GM19328 (cell line): ENCODE measurements around the gene TMCC3.

Experiments used
- ATAC-seq: cut with Tn5 transposase; IDR thresholded peaks from one replicate; pipeline ENCODE4 v1.9.1; 2021; ENCODE audit warnings: mild to moderate bottlenecking, moderate library complexity; ENCODE audit not compliant: unreplicated experiment

The TMCC3 gene

DNA sequence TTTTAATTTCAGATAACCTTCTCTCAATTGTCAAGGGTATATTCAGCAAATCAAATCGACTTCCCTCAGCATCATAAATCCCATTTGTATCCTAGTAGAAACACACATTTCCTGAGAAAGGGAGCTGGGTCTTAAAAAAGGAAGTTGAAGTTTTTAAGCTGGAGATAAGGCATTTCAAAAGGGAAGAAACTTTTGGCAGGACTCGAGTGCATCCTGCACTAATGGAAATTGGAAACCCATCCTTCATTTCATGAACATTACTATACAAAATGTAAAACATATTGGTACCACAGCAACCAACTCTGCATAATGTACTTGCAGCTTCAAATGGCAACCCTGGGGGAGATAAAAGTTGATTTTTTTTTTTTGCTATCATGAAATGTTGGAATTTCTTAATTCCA lies 23.7 kb upstream of the TMCC3 start:
- ATAC-seq: no peak

DNA sequence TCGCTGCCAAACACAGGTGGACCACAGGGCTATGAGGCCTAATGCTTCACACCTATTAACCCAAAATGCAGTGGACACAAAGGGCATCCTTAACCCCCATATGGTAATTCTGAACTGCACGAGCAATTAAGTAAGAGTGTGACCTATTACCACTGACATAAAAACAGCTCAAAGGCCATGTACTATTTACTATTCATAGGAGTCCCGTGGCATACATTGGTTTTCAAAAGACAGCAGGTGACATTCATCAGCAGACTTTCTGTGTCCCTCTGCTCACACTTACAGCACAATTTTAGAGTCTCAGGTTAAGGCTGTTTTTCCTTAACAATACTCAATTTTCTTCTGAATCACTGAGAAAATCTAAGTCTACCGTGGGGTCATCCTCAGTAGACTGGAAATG lies 23.1 kb upstream of the TMCC3 start:
- no peak for ATAC-seq

DNA sequence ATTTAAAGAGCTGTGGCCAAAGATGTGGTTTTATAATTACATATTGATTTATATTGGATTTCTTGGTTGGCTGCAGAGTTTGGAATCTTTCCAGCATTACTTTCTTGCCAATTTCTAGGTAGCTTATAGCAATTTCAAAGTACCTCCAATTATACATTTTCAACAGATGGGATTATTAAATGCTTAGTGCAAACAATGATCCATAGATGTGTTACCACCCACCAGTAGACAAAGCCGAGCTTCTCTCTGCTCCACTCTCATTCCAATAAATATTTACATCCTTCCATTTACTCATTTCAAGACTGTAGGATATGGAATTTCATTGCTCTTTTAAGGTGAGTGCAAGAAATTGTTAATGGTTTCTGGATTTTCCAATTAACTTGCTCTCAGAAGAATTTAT lies 21.6 kb upstream of the TMCC3 start:
- no peak for ATAC-seq

DNA sequence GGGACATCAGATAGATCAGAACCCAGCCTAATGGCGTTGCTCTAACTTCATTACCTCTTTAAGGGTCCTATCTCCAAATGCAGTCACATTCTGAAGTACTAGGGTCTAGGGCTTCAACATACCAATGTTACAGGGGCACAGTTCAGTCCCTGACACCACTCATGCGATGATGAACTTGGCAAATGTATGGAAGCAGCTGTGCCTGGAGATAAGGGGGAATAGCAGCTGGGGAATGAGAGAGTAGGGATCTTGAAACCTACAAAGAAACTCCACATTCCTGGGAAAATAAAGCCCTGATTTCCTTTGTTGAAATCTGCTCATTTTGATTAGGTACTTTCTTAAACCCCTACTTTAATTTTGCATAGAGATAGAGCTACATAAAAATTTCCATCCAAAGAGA lies 20.5 kb upstream of the TMCC3 start:
- ATAC-seq: no peak

DNA sequence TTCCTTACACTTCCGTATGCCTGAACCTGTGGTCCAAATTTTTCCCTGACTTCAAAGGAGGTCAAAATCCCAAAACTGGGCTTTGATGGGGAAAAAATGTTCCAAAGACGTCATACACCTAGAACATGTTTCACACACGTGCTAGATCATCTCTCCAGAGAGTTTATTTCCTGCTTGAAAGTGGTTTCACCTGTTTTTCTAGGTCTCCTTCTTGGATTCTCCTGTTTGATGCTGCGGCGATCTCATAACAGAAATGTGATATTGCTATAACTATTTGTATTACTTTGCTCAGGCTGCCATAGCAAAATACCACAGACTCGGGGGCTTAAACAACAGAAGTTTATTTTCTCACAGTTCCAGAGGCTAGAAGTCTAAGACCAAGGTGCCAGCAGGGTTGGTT lies 19.7 kb upstream of the TMCC3 start:
- no peak for ATAC-seq

DNA sequence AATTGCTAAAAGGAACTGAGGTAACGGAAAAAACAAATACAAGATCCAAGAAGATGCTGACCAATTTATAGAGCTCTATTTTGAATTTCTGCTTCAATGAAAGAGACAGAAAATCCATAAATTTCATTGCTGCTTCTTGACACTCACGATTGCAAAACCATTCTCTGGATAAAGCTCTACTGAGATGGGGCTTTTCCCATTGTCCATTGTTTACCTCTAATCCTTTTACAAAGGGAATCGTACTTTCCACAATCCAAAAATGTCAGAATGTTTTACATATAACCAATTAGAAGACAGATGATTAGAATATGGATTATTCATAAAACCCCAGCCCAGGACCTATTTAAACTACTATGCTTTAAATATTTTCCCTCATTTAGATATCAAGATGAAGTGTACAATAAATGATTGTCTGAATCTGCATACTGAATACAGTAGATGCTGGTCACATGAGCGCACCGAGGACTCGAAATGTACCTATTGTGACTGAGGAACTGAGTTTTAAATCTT lies 16.7 kb upstream of the TMCC3 start:
- no peak for ATAC-seq

DNA sequence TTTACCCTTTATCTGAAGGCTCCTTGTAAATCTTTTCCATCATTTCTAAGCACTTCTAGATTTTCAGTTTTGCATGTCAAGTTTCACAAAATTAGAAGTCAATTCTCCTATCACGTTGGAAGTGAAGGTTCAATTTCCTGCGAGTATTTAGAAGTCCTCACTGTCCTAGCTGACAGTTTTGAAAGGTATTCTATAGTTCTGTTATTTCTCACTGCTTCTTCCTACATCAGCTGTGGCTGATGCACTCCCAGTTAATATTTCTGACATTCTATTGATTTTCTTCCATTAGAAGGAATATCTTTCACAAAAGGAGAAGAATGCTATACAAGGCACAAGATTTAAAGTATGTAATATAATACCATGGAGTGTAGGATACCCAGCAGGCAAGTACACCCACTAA lies 15.8 kb upstream of the TMCC3 start:
- ATAC-seq: no peak

DNA sequence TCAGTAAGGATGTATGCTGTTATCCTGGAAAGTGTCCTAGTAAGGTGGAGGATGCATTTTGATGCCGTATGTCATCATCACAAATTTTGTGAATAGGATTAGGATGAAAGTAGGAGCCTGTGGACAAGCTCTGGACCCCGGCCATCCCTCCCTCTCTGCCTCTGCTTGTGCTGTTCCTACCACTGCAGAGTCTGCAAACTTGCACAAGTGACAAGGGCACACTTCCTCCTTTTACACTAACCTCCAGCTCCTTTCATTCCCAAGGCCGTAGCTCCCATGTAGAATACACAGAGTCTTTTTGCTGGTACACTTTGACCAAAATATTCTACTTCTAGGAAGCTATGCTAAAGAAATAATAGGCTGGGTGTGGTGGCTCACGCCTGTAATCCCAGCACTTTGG lies 13.3 kb upstream of the TMCC3 start:
- no peak for ATAC-seq

DNA sequence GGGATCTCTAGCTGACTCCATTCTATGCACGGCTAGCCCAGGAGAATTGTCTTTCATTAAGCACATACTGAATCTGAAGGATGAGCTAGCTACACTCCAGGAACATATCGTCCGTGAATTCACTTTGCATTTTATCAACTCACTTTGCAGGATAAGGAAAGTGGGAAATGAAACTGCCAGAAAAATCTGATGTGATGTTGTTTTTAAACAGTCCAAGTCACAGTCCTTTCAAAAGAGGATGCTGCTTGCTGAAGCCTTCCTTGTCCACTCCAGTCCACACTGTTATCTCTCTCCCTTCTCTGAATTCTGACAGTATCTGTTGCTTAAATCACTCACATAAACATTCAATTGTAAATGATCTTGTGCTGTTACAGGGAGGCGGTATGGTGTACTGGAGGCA lies 12.7 kb upstream of the TMCC3 start:
- no peak for ATAC-seq

DNA sequence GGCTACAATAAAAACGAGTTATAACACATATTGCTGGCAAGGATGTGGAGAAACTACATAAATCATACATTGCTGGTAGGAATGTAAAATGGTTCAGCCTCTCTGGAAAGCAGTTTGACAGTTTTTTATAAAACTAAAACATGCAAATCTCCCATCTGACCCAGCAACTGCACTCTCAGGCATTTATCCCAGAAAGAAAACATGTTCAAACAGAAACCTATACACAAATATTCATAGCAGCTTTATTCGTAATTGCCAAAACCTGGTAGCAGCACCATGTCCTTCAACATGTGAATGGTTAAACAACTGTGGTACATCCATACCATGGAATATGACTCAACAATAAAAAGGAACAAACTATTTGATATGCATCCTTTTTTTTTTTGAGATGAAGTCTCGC lies 10.1 kb upstream of the TMCC3 start:
- ATAC-seq: no peak

DNA sequence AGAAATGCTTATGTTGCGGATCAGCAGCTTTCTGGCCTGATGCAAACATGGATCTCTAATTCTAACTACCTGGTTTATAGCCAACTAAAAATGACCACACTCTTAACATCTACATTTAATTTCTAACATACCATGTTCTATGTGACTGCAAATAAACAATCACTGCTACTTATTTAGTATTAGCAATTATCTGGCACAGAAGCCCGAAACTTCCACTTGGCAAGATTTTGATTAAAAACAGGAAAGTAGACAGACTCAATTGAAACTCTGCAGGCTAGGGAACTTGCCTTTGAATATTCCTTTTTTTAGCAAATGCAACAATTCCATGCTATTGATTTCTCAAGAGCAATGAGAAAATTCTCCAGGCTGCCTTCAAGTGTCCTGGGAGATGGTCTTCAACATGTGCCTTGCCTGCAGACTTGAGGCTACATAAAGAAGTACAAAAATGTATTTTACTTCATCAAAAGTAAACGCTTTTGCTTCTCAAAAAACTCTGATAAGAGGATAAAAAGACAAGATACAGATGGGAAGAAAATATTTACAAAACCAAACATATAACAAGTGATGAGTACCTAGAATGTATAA lies 9.1 kb upstream of the TMCC3 start:
- ATAC-seq: no peak

DNA sequence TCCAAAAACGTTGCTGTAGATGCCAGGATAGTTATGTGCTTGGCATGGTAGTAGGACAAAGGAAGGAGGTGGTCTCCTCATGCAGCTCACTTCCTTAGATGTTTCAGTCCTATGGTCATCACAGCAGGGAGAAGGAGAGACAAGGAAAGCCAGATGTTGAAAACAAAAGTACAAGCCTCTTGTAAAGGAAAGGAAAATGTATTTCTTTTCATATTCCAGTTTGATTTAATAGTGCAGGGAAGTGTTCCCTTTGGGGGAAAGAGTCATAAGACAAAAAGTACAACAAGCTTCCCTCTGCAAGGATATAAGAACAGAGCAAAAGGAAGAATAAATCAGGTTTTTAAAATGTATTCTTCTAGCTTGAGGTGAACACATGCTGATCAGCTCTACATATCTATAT lies 8.6 kb upstream of the TMCC3 start:
- no peak for ATAC-seq

DNA sequence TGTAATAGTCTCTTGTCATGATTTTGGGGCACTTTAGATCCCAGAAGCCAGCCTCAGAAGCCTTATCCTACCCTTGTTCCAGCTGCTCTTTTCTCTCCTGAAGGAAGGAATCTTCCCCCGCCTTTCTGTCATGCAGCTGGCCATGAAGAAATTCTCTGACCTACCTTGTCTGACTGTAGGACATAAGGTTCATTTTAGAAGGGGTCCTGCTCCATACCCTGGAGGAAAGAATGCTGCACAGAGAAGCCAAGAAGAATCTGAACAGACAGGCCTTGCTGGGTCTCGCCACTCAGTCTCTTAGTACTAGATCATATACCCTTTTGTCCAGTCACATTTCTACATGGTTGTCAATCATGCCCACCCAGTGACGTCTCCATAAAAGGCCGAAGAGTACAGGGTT lies 6.2 kb upstream of the TMCC3 start:
- no peak for ATAC-seq

DNA sequence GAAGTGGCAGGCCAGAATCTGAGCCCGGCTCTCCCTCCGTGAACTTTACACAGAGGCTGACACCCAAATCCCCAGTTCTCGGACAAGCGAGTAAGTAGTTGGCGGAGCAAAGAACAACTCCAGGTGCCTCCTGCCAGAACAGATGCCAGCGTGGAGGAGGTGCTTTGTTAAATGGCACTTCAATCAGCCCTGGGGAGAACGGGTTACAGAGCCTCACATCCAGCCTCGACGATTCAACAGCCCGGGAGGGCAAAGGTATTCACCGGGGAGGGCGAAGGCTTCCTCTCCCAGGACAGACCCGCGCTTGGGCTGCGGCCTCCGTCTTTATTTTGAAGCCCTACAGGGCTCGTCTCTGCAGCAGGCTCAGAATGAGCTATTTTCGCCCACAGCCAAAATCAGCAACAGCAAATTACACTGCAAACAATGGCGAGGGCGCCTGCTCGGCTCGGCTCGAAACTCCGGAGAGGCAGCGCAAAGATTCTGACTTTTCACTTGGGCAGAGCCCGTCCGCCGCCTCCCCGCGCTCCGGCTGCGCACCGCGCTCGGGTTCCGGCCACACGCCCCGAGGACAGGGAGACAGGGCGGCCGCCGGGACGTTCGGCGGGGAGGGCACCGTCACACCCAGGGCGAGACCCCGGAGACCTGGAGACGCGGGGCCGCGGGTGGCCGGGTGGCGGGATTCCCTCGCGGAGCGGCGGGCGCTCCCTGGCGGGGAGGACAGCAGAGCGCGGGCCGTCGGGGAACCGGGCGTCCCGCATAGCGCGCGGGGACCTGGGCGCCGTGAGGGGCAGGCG lies 811 bp downstream of the TMCC3 start:
- ATAC-seq: peak; percentile 35

DNA sequence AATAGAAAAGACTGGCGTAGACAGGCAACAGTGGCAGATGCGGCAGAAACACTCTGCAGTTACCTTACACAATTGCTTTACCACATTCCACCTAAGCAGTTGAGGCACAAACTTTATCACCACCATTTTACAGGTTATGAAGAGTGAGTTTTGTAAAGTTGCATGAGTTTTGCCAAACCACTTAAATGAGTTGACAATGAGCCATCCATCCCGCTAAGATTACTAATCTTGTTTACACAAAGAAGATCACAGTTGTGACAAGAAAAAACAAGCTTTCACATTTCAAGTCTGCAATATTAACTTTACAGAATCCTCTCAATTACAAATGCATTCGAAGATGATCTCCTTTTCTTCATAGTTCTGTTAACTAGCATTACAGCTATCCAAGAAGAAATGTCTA lies 1.8 kb downstream of the TMCC3 start:
- no peak for ATAC-seq

DNA sequence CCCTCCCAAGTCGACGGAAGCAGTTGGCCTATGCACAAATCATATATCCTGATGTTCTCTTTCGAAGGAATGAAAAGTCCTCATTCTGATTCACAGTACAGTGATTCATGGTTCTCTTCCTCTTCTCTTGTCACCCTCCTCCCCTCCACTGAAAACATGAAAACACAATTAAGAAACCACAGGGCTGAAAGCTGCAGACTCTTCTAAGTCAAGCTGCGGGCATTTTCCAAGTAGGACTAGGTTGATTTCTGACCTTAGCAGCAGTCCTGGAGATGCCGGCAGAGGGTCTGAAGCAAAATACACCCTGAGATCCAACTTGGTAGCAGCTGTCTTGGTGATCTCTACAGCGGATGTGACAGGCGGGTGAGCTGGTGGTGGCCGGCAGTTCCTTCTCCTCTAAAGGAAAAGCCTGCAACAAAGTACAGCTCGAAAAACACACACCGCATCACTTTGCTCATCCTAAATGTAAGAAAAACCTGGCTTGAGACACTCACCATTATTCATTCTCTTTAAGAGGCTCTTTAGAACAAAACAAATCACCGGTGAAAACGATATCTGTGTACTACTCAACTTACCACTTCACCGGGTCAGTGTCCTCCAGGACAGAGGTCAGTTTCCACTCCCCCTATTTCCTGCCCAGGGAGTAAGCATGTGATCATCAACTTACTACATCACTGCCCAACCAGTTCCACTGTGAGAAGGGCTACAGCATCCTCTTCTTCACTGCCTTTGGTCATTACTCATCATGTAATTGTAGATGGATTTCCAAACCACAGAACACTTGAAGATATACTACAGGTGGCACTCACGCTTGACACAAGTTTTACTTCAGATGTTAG lies 6.0 kb downstream of the TMCC3 start:
- ATAC-seq: no peak

DNA sequence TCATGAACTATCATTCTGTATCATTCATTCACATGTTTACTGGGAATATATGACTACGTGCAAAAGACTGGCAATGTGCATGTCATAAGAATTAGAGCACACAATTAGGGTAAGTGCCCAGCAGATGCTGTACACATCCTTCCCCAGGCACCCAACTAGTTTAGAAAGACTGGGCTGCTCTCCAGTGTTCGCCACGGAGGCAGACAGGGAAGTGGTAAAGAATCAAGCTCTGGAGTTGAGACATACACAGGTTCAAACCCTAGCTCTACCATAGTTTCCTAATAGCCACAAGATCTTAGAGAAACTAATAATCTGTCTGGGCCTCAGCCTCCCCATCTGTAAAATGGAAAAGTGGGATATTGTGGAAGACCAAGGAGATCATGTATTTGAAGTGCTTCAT lies 6.8 kb downstream of the TMCC3 start:
- ATAC-seq: no peak

DNA sequence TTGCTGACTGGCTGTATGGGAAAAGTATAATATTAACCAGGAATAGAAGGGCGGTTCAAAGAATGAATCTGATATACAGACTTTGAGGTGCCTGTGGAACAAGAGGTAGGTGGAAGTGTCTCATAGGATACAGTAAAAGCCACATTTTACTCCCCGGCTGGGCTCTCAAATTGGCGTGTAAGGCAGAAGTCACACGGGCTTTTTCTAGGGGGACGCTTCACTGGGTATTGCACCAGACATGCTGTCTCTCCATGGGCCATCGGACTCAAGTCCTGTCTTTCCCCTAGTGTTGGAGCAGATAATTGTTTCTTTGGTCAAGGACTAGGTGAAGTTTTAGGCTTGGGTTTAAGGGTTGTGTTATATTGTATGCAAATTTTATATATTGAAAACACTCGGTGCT lies 9.1 kb downstream of the TMCC3 start:
- ATAC-seq: no peak

DNA sequence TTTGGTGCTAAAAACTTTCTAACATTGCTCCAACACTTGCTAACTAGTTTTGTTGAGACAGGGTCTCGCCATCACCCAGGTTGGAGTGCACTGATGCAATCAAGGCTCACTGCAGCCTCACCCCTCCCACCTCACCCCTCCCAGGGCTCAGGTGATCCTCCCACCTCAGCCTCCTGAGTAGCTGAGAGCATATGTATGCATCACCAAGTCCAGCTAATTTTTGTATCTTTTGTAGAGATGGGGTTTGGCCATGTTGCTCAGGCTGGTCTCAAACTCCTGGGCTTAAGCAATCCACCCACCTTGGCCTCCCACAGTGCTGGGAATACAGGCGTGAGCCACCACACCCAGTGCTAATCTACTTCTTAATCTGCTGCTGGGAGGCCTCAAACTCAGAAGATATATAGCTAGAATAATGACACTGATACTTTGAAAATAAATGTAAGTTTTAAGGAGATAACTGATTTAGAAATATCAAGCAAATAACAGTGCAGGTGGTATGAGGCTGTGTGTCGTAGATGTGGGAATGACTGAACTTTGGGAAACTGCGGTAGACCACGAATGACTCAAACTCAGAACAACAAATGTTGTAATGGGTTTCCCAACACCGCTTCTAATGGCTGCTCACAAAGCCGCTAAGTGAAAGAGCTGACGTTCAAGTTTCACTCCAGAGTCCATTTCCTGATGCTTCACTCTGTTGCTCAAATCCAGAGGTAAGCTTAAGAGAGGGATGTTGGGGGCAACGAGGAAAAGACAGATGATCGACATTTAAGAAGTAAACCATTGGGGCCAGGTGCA lies 10.0 kb downstream of the TMCC3 start:
- peak; percentile 54 for ATAC-seq

DNA sequence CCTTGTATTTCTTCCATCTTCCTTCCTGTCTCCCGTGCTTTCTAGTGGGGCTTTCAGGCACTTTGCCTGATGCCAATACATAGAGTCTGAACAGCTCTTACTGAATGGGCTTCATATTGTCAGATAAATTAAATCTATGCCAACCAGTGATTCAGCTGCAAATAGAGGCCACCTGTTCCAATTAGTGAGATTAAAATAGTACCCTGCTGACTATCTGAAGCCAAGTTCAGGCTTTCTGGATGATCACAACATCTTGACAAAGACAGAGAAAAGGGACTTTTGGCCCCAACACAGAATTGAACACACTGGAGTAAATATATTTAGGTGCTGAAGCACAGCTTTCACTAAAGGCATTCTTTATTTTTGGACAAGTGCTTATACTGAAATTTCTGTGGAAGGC lies 11.8 kb downstream of the TMCC3 start:
- no peak for ATAC-seq
